DOHH2 (cell line): ENCODE data around the gene PIGT.

Experiments used
- H3F3A ChIP-seq: fragments of 200-600 bp; sonication (generic), shearing (Covaris generic); 2 replicates; pipeline ENCODE4 v1.6.0; 2016; ENCODE audit warnings: antibody characterized with exemption, mild to moderate bottlenecking; ENCODE audit not compliant: control insufficient read depth, insufficient read depth
- H3K27ac ChIP-seq: fragments of 200-600 bp; sonication (generic); 2 replicates; pipeline ENCODE4 v1.5.1; 2014; ENCODE audit warnings: low read depth, mild to moderate bottlenecking, low read length, moderate library complexity
- H3K27me3 ChIP-seq: fragments of 200-600 bp; sonication (generic); 2 replicates; pipeline ENCODE4 v1.6.1; 2014; ENCODE audit warnings: mild to moderate bottlenecking, low read length, mixed read lengths; ENCODE audit not compliant: control insufficient read depth
- H3K36me3 ChIP-seq: fragments of 200-600 bp; sonication (generic); 2 replicates; pipeline ENCODE4 v1.6.1; 2014; ENCODE audit warnings: mild to moderate bottlenecking, low read length, moderate library complexity, mixed read lengths; ENCODE audit not compliant: control insufficient read depth
- H3K4me1 ChIP-seq: fragments of 200-600 bp; sonication (generic); 2 replicates; pipeline ENCODE4 v1.6.1; 2014; ENCODE audit warnings: mild to moderate bottlenecking, low read length, mixed read lengths; ENCODE audit not compliant: control insufficient read depth
- H3K4me2 ChIP-seq: fragments of 200-600 bp; sonication (generic); 2 replicates; pipeline ENCODE4 v1.6.0; 2014; ENCODE audit warnings: mild to moderate bottlenecking, low read length, moderate library complexity
- H3K4me3 ChIP-seq: fragments of 200-600 bp; sonication (generic); 2 replicates; pipeline ENCODE4 v1.5.1; 2014; ENCODE audit warnings: mild to moderate bottlenecking, low read length, mixed read lengths
- H3K79me2 ChIP-seq: fragments of 200-600 bp; sonication (generic); 2 replicates; pipeline ENCODE4 v1.6.1; 2014; ENCODE audit warnings: mild to moderate bottlenecking, low read length, mixed read lengths; ENCODE audit not compliant: control insufficient read depth
- H3K9me2 ChIP-seq: fragments of 200-600 bp; sonication (generic); replicated peaks from 2 replicates; pipeline ENCODE4 v1.6.1; 2014; ENCODE audit warnings: mild to moderate bottlenecking, low read length, mixed read lengths; ENCODE audit not compliant: control insufficient read depth
- H3K9me3 ChIP-seq: fragments of 200-600 bp; sonication (generic); 2 replicates; pipeline ENCODE4 v1.6.1; 2014; ENCODE audit warnings: antibody characterized with exemption, low read length, mixed read lengths; ENCODE audit not compliant: control insufficient read depth, insufficient read depth
- H4K20me1 ChIP-seq: fragments of 200-600 bp; sonication (generic); 2 replicates; pipeline ENCODE4 v1.6.0; 2014; ENCODE audit warnings: low read depth, mild to moderate bottlenecking, antibody characterized with exemption, low read length, moderate library complexity; ENCODE audit not compliant: control insufficient read depth, insufficient read depth
- EZH2phosphoT487 ChIP-seq: fragments of 200-600 bp; sonication (generic); IDR thresholded peaks from 2 replicates; pipeline ENCODE4 v1.6.1; 2017; ENCODE audit warnings: borderline replicate concordance, mild to moderate bottlenecking, antibody characterized with exemption, low read length, moderate library complexity, mixed read lengths
- TF ChIP-seq, protein P1 (sequence below): fragments of 200-600 bp; sonication (generic); IDR thresholded peaks from one replicate; pipeline ENCODE4 v1.5.1; 2014; ENCODE audit warnings: antibody characterized with exemption, mild to moderate bottlenecking, low read depth, low read length; ENCODE audit not compliant: poor library complexity, severe bottlenecking

Gene PIGT

DNA sequence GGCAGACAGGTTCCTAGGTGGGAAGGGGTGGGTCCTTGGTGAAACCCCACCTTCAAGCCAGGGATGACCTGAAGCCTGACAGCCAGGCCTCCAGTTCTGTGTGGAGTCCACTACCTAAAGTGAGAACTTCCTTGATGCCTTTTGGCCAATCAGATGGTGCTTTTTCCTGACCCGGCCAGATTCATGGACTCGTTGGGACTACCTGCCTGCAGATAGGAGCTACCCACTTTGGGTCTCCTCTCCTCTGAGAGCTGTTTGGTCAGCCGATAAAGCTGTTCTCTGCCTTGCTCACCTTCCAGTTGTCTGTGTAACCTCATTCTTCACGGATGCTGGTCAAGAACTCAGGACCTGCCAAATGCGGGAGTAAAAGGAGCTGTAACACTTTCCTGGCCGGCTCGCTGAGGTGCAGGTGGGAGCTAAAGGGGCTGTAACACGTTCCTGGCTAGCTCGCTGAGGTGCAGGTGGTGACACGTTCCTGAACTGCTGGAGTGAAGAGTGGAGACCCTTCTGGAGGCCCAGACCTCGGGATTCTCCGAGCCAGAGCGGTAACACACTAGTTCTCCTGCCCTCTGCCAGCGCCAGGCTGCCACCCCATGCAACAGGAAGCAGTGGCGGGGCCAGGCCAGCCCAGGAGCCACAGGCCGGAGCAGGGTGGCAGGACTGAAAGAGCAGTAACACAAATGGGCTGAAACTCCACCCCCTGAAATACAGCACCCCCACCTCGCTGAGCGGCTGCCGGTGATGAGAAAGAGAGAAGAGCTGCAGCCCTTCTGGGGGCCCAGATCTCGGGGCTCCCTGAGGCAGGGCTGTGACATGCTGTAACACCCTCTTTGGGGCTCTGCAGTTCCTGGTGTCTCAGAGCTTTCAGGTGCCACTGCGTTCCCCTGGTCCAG, 21.5 kb upstream of the PIGT start:
- TF ChIP-seq, protein P1, sequence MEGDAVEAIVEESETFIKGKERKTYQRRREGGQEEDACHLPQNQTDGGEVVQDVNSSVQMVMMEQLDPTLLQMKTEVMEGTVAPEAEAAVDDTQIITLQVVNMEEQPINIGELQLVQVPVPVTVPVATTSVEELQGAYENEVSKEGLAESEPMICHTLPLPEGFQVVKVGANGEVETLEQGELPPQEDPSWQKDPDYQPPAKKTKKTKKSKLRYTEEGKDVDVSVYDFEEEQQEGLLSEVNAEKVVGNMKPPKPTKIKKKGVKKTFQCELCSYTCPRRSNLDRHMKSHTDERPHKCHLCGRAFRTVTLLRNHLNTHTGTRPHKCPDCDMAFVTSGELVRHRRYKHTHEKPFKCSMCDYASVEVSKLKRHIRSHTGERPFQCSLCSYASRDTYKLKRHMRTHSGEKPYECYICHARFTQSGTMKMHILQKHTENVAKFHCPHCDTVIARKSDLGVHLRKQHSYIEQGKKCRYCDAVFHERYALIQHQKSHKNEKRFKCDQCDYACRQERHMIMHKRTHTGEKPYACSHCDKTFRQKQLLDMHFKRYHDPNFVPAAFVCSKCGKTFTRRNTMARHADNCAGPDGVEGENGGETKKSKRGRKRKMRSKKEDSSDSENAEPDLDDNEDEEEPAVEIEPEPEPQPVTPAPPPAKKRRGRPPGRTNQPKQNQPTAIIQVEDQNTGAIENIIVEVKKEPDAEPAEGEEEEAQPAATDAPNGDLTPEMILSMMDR, result no peak
- TF ChIP-seq EZH2phosphoT487, result no peak
- Histone ChIP-seq H4K20me1 (no peaks in the 10 kb centered on the region), H3K4me2 (no peak overlapping the region)

DNA sequence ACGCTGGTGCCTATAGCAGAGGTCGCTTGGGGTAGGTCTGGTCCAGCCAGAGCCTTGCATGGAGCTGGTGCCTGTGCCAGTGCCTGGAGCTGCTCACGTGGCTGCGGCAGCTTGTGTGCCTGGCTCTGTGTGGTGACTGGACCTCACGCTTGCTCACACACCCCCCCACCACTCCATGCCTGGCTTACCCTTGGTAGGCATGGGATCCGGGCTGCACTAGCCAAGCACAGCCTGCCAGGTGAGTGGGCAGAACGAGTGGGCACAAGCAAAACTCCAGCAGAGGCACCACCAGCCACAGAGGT, 20.9 kb upstream of the PIGT start:
- Histone ChIP-seq H4K20me1 (no peaks in the 10 kb centered on the region), H3K27ac (no peak overlapping the region), H3K27me3 (no peaks in the 10 kb centered on the region), H3K36me3 (no peaks in the 10 kb centered on the region), H3F3A (no peaks in the 10 kb centered on the region), H3K4me1 (no peaks in the 10 kb centered on the region), H3K4me2 (no peak overlapping the region), H3K9me2 (no peaks in the 10 kb centered on the region), H3K79me2 (no peaks in the 10 kb centered on the region), H3K4me3 (no peak overlapping the region), H3K9me3 (peaks cover 4% of the 10 kb centered on the region)
- TF ChIP-seq EZH2phosphoT487, result no peak
- TF ChIP-seq, protein P1, result no peak

More for the DNA sequence above, 21.5 kb upstream of the PIGT start:
- Histone ChIP-seq H3K9me3 (peaks cover 2% of the 10 kb centered on the region; the same call in 1 of the 2 replicates), H3K36me3 (no peaks in the 10 kb centered on the region), H3K27ac (no peak overlapping the region), H3K79me2 (no peaks in the 10 kb centered on the region), H3F3A (no peaks in the 10 kb centered on the region), H3K4me1 (no peaks in the 10 kb centered on the region), H3K9me2 (no peaks in the 10 kb centered on the region), H3K27me3 (no peaks in the 10 kb centered on the region), H3K4me3 (no peak overlapping the region)

DNA sequence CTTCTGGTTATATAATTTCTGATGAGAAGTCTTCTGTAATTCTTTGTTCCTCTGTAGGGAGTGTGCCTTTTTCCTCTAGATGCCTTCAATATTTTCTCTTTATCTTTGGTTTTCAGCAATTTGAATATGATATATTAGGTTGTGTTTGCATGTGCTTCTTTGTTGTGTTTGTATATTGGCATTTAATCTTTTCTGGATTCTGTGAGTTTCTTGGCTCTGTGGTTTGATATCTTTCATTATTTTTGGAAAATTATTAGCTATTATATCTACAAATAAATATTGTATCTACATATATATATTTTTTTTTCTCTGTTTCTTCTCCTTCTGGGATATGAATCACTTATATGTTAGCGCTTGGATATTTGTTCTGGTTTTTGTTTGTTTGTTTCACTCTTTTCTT, 16.9 kb upstream of the PIGT start:
- H3K79me2 ChIP-seq, result no peaks in the 10 kb centered on the region
- H3K4me2 ChIP-seq, result no peak overlapping the region
- no peak overlapping the region for H3K27ac ChIP-seq
- H3K4me3 ChIP-seq, result no peak overlapping the region
- H3K9me2 ChIP-seq, result no peaks in the 10 kb centered on the region
- H4K20me1 ChIP-seq, result no peaks in the 10 kb centered on the region
- no peak for TF ChIP-seq EZH2phosphoT487
- TF ChIP-seq, protein P1, result no peak
- no peaks in the 10 kb centered on the region for H3K36me3 ChIP-seq
- no peaks in the 10 kb centered on the region for H3F3A ChIP-seq
- H3K9me3 ChIP-seq, result peaks cover 24% of the 10 kb centered on the region
- H3K27me3 ChIP-seq, result no peaks in the 10 kb centered on the region
- H3K4me1 ChIP-seq, result no peaks in the 10 kb centered on the region
